PC-3 (cell line): Measurements from ENCODE around the gene ARHGEF16. TPM values are rescaled to one million over a fixed set of nuclear protein-coding genes. Genes with fewer than 3 reads are reported as not detected.

ENCODE experiments used
- ATAC-seq: fragments of 200-7000 bp; cut with Tn5 transposase; 2 replicates; pipeline ENCODE4 v1.9.1; 2020; ENCODE audit warnings: mild to moderate bottlenecking, moderate library complexity
- BruUV-seq: library from RNA; stranded (reverse); fragments of 400-500 nt; replicated peaks from 2 replicates; lab custom pipeline; 2021; lab: Mats Ljungman, UMichigan
- CTCF ChIA-PET: fragments of 300-600 bp; sonication (Branson Sonifier 250); formaldehyde crosslinking; loops from one replicate; lab custom pipeline; 2022; ENCODE audit warnings: antibody characterized with exemption; lab: Charles Lee
- POLR2A ChIA-PET: fragments of 300-600 bp; sonication (Branson Sonifier 250); formaldehyde crosslinking; loops from one replicate; lab custom pipeline; 2022; ENCODE audit warnings: antibody characterized with exemption; ENCODE audit not compliant: unreplicated experiment; lab: Charles Lee
- DNase-seq: peaks from one replicate; pipeline ENCODE4 v3.0.0-alpha.2; 2015
- H2AFZ ChIP-seq: fragments of 300-600 bp; sonication (generic); 2 replicates; pipeline ENCODE4 v1.6.0; 2016; ENCODE audit warnings: antibody characterized with exemption, low read length
- H3F3A ChIP-seq: fragments of 300-600 bp; sonication (generic); one replicate; pipeline ENCODE4 v1.6.0; 2017; ENCODE audit warnings: antibody characterized with exemption, low read length, control low read depth, mild to moderate bottlenecking; ENCODE audit not compliant: unreplicated experiment
- H3K27ac ChIP-seq: fragments of 300-600 bp; sonication (generic); 2 replicates; pipeline ENCODE4 v1.5.1; 2016; ENCODE audit warnings: mild to moderate bottlenecking, low read length
- H3K27me3 ChIP-seq: fragments of 300-600 bp; sonication (generic); 2 replicates; pipeline ENCODE4 v1.6.1; 2016; ENCODE audit warnings: low read length, mixed read lengths
- H3K36me3 ChIP-seq: fragments of 300-600 bp; sonication (generic); 2 replicates; pipeline ENCODE4 v1.6.1; 2016; ENCODE audit warnings: low read depth, mixed run types, low read length, mixed read lengths
- H3K4me1 ChIP-seq: fragments of 300-600 bp; sonication (generic); 2 replicates; pipeline ENCODE4 v1.5.1; 2016; ENCODE audit warnings: low read length; ENCODE audit not compliant: insufficient read depth
- H3K4me2 ChIP-seq: fragments of 300-600 bp; sonication (generic); 2 replicates; pipeline ENCODE4 v1.6.0; 2016; ENCODE audit warnings: low read length
- H3K4me3 ChIP-seq: fragments of 300-600 bp; sonication (generic); 2 replicates; pipeline ENCODE4 v1.5.1; 2016; ENCODE audit warnings: mild to moderate bottlenecking, low read length, mixed read lengths
- H3K79me2 ChIP-seq: fragments of 300-600 bp; sonication (generic); 2 replicates; pipeline ENCODE4 v1.6.1; 2017; ENCODE audit warnings: low read length, mixed read lengths
- H3K9ac ChIP-seq: fragments of 300-600 bp; sonication (generic); 2 replicates; pipeline ENCODE4 v1.6.0; 2016; ENCODE audit warnings: mild to moderate bottlenecking, low read length
- H3K9me2 ChIP-seq: fragments of 300-600 bp; sonication (generic); replicated peaks from 2 replicates; pipeline ENCODE4 v1.6.1; 2016; ENCODE audit warnings: mixed run types, low read length, mixed read lengths
- H3K9me3 ChIP-seq: fragments of 300-600 bp; sonication (generic); 2 replicates; pipeline ENCODE4 v1.6.1; 2016; ENCODE audit warnings: low read length, mixed read lengths
- H4K20me1 ChIP-seq: fragments of 300-600 bp; sonication (generic); 2 replicates; pipeline ENCODE4 v1.6.1; 2016; ENCODE audit warnings: low read length, mixed read lengths
- EZH2 ChIP-seq: fragments of 300-600 bp; sonication (generic); IDR thresholded peaks from one replicate; pipeline ENCODE4 v1.6.1; 2017; ENCODE audit warnings: antibody characterized with exemption, mild to moderate bottlenecking, low read length; ENCODE audit not compliant: unreplicated experiment
- EZH2phosphoT487 ChIP-seq: fragments of 300-600 bp; sonication (generic); IDR thresholded peaks from 2 replicates; pipeline ENCODE4 v1.6.1; 2018; ENCODE audit warnings: mild to moderate bottlenecking, antibody characterized with exemption, low read length, borderline replicate concordance
- intact Hi-C: fragments of 100-400 bp; cut with micrococcal nuclease; formaldehyde crosslinking; loops from 2 replicates; pipeline ENCODE4 v1.9.0; 2023
- total RNA-seq: library from RNA; depleted of rRNA; stranded (reverse); fragments of >200 nt; gene quantifications from 2 replicates; pipeline ENCODE4 v1.2.3, GENCODE V29; 2014
- TF ChIP-seq, protein P1 (sequence below): fragments of 300-600 bp; sonication (generic); conservative IDR thresholded peaks from 2 replicates; pipeline ENCODE4 v1.5.1; 2017; ENCODE audit warnings: antibody characterized with exemption, low read depth, mild to moderate bottlenecking, low read length

ARHGEF16 gene
- total RNA-seq, 1 experiment from 2014 or later: 54.3 TPM

DNA sequence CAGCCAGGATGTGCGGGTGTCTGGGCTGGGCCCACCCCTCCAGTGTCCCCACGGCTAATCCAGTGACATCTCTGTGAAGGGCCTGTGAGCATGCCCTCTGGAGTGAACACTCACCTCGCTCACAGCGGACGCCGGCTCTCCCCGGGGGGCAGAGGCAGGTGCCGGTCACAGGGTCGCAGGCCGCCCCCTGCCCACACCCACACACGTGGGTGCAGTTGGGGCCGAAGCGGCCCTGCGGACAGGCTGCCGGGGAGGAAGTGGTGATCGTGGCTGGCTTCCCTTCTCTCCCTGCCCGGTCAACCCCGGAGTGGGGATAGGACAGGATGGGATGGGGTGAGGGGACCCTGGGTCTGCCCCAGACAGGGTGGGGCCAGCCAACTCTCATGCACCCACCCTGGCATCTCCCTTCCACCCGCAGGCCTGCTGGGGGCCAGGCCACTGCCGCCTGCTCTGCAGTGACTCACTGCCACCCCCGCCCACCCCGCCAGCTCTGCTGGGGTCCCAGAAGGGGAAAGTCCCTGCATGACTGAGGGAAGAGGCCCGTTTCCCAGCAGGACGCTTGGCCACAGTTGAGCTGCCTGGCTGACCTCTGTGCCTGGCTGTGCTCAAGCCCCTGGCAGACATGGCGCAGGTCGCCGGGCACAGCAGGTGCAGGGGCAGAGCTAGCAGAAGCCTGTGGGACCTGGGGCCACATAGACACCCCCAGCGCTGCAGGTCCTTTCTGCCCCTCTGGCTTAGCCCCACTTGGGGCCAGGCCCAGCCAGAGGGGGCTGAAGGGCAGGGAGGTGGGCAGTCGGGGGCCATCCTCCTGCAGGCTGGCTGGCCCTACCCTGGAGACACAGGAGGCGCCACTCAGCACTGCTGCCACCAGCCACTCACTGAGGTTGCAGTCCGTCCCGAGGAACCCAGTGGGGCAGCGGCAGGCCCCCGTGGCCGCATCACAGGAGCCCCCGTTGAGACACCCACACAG lies 41.6 kb downstream of the ARHGEF16 start:
- Histone ChIP-seq H3F3A (no peaks in the 10 kb centered on the region), H3K79me2 (no peaks in the 10 kb centered on the region), H3K27me3 (no peaks in the 10 kb centered on the region), H3K9me2 (no peaks in the 10 kb centered on the region), H3K4me3 (no peak overlapping the region), H4K20me1 (no peaks in the 10 kb centered on the region), H3K9ac (no peak overlapping the region), H3K27ac (no peak overlapping the region), H3K36me3 (no peaks in the 10 kb centered on the region), H2AFZ (no peak overlapping the region), H3K4me2 (no peak overlapping the region), H3K9me3 (no peaks in the 10 kb centered on the region), H3K4me1 (peaks cover 27% of the 10 kb centered on the region)
- DNase-seq (no peak), ATAC-seq (no peak)
- ChIA-PET CTCF (no interaction called here), POLR2A (interaction anchor here (0.6 kb wide), 1 partner anchor 134 kb away, joined by 3 read pairs; no protein-coding TSS in a partner anchor)
- TF ChIP-seq EZH2phosphoT487 (no peak), EZH2 (no peak)
- TF ChIP-seq, protein P1, sequence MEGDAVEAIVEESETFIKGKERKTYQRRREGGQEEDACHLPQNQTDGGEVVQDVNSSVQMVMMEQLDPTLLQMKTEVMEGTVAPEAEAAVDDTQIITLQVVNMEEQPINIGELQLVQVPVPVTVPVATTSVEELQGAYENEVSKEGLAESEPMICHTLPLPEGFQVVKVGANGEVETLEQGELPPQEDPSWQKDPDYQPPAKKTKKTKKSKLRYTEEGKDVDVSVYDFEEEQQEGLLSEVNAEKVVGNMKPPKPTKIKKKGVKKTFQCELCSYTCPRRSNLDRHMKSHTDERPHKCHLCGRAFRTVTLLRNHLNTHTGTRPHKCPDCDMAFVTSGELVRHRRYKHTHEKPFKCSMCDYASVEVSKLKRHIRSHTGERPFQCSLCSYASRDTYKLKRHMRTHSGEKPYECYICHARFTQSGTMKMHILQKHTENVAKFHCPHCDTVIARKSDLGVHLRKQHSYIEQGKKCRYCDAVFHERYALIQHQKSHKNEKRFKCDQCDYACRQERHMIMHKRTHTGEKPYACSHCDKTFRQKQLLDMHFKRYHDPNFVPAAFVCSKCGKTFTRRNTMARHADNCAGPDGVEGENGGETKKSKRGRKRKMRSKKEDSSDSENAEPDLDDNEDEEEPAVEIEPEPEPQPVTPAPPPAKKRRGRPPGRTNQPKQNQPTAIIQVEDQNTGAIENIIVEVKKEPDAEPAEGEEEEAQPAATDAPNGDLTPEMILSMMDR: no peak
- intact Hi-C loops: no loop called here
- BruUV-seq: no TSS peak

DNA sequence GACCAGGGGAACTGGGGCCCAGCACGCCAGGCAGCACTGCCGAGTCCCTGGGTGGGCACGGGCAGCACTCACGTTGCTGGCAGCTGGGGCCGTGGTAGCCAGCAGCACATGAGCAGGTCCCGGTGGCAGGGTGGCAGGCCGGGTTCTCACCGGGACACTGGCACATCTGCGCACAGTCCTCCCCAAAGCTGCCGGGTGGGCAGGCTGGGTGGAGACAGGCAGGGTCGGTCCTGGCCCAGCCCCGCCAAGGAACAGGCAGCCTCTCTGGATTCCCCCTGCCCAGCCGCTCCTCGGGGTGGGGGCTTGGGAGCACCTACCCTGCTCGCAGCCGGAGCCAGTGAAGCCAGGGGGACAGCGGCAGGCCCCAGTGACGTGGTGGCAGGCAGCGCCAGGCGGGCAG lies 42.5 kb downstream of the ARHGEF16 start:
- Histone ChIP-seq H3K4me3 (no peak overlapping the region), H4K20me1 (no peaks in the 10 kb centered on the region), H3K9me2 (no peaks in the 10 kb centered on the region), H3K4me2 (no peak overlapping the region), H3F3A (no peaks in the 10 kb centered on the region), H3K79me2 (no peaks in the 10 kb centered on the region), H2AFZ (no peak overlapping the region), H3K27ac (no peak overlapping the region), H3K36me3 (no peaks in the 10 kb centered on the region), H3K9me3 (no peaks in the 10 kb centered on the region), H3K4me1 (peaks cover 25% of the 10 kb centered on the region), H3K27me3 (no peaks in the 10 kb centered on the region), H3K9ac (no peak overlapping the region)
- ATAC-seq: no peak
- TF ChIP-seq, protein P1: no peak
- no peak for TF ChIP-seq EZH2phosphoT487
- TF ChIP-seq EZH2: no peak
- no peak for DNase-seq
- intact Hi-C loops: no loop called here
- POLR2A ChIA-PET: no interaction called here
- CTCF ChIA-PET: no interaction called here
- no TSS peak for BruUV-seq

DNA sequence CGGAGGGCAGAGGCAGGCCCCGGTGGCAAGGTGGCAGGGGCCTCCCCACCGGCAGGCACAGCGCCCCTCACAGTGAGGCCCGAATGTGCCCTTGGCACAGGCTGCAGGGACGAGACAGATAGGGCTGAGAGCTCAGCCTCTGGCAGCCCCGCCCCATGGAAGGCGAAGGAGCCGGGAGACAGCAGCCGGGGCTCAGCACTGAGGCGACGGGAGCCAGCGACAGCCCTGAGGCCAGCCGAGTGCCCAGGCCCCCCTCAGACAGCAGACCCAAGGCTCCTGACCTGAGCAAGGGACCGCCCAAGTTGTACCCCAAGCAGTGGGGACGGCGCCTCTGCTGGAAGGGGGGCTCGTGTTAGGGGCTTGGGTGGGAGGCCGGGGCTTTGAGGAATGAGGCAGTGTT lies 43.1 kb downstream of the ARHGEF16 start:
- no TSS peak for BruUV-seq
- Histone ChIP-seq H4K20me1 (no peaks in the 10 kb centered on the region), H3K27ac (no peak overlapping the region), H3K36me3 (no peaks in the 10 kb centered on the region), H3F3A (no peaks in the 10 kb centered on the region), H3K9me2 (no peaks in the 10 kb centered on the region), H3K27me3 (no peaks in the 10 kb centered on the region), H3K9ac (no peak overlapping the region), H3K4me2 (no peak overlapping the region), H3K4me1 (peaks cover 19% of the 10 kb centered on the region), H3K79me2 (no peaks in the 10 kb centered on the region), H3K4me3 (no peak overlapping the region), H2AFZ (no peak overlapping the region), H3K9me3 (no peaks in the 10 kb centered on the region)
- ATAC-seq: no peak
- POLR2A ChIA-PET: no interaction called here
- DNase-seq: no peak
- TF ChIP-seq EZH2 (no peak), EZH2phosphoT487 (no peak)
- TF ChIP-seq, protein P1: no peak
- CTCF ChIA-PET: no interaction called here
- intact Hi-C loops: no loop called here
